Large intestine (tissue), 3 donors: ENCODE data around the gene DNAAF5. TPM values are rescaled to one million over a fixed set of nuclear protein-coding genes. Genes with fewer than 3 reads are reported as not detected.
"Not testable (repeated sequence)": the region's sequence is repeated elsewhere in the genome, so short reads cannot be mapped to it uniquely, and the experiment has no call there.

Experiments used
- DNase-seq, 2 donors: peaks; one replicate each; pipeline versions ENCODE4 v3.0.0 to v3.0.0-alpha.2; 2013
- H3K27ac ChIP-seq: one replicate; pipeline ENCODE4 v1.5.1; 2013; ENCODE audit warnings: low read length
- H3K27me3 ChIP-seq: 2 replicates; pipeline ENCODE4 v1.6.1; 2013; ENCODE audit warnings: low read length; ENCODE audit not compliant: control insufficient read depth, insufficient read depth
- H3K36me3 ChIP-seq: 2 replicates; pipeline ENCODE4 v1.6.1; 2013; ENCODE audit warnings: low read length; ENCODE audit not compliant: control insufficient read depth, insufficient read depth
- H3K4me1 ChIP-seq: one replicate; pipeline ENCODE4 v1.6.1; 2013; ENCODE audit warnings: low read length; ENCODE audit not compliant: control insufficient read depth, insufficient read depth
- H3K4me3 ChIP-seq: one replicate; pipeline ENCODE4 v1.5.1; 2013; ENCODE audit warnings: low read length
- H3K9me3 ChIP-seq: one replicate; pipeline ENCODE4 v1.6.1; 2013; ENCODE audit warnings: mild to moderate bottlenecking, low read depth, low read length, moderate library complexity; ENCODE audit not compliant: control insufficient read depth
- WGBS: methylation state at CpG from one replicate; pipeline ENCODE4 v1.1.5; 2013; ENCODE audit warnings: low lambda C conversion rate; ENCODE audit not compliant: insufficient coverage; 5-methylcytosine and 5-hydroxymethylcytosine counted together
- polyA plus RNA-seq: library from polyadenylated mRNA; unstranded; fragments of 120-200 nt; gene quantifications from one replicate; pipeline ENCODE4 v1.2.1, GENCODE V29; 2013

DNAAF5 gene
- polyA plus RNA-seq, 1 donor: 26.8 TPM

GRCh38 chr7:739455-739982 lies 13.0 kb downstream of the DNAAF5 start:
- Histone ChIP-seq H3K4me3 (no peak overlapping the region), H3K36me3 (peaks cover 51% of the 10 kb centered on the region), H3K27me3 (no peaks in the 10 kb centered on the region), H3K27ac (no peak overlapping the region), H3K9me3 (peaks cover 12% of the 10 kb centered on the region), H3K4me1 (no peaks in the 10 kb centered on the region)
- no CpG with 5 or more reads among the region's 31 CpGs for WGBS
- DNase-seq: no peak

- Histone ChIP-seq H3K4me1 (no peaks in the 10 kb centered on the region), H3K27ac (no peak overlapping the region), H3K27me3 (no peaks in the 10 kb centered on the region), H3K4me3 (no peak overlapping the region), H3K36me3 (peaks cover 50% of the 10 kb centered on the region), H3K9me3 (peaks cover 5% of the 10 kb centered on the region)
- 100% methylated on average over 2 of the region's 46 CpGs for WGBS
- DNase-seq: no peak
Observed at GRCh38 chr7:739983-740942, 13.8 kb downstream of the DNAAF5 start.

- Histone ChIP-seq H3K27me3 (no peaks in the 10 kb centered on the region), H3K9me3 (peaks cover 5% of the 10 kb centered on the region), H3K4me1 (no peaks in the 10 kb centered on the region), H3K27ac (no peak overlapping the region), H3K4me3 (no peak overlapping the region), H3K36me3 (peaks cover 55% of the 10 kb centered on the region)
- no peak for DNase-seq
- no CpG with 5 or more reads among the region's 17 CpGs for WGBS
Observed at GRCh38 chr7:741191-741671, 14.7 kb downstream of the DNAAF5 start.

- H3K27me3 ChIP-seq: no peaks in the 10 kb centered on the region
- 90% methylated on average over 8 of the region's 15 CpGs for WGBS
- H3K27ac ChIP-seq: no peak overlapping the region
- no peaks in the 10 kb centered on the region for H3K4me1 ChIP-seq
- H3K9me3 ChIP-seq: peaks cover 5% of the 10 kb centered on the region
- no peak for DNase-seq
- H3K36me3 ChIP-seq: peaks cover 56% of the 10 kb centered on the region
- H3K4me3 ChIP-seq: no peak overlapping the region
Observed at GRCh38 chr7:741850-742249, 15.4 kb downstream of the DNAAF5 start.

GRCh38 chr7:742791-743190 lies 16.3 kb downstream of the DNAAF5 start:
- Histone ChIP-seq H3K4me3 (no peak overlapping the region), H3K36me3 (peaks cover 56% of the 10 kb centered on the region), H3K27me3 (no peaks in the 10 kb centered on the region), H3K27ac (no peak overlapping the region), H3K9me3 (peaks cover 5% of the 10 kb centered on the region), H3K4me1 (no peaks in the 10 kb centered on the region)
- WGBS: no CpG with 5 or more reads among the region's 8 CpGs
- no peak for DNase-seq

GRCh38 chr7:743341-744127 lies 17.0 kb downstream of the DNAAF5 start:
- whole genome bisulfite sequencing: 100% methylated on average over 6 of the region's 14 CpGs
- not testable (repeated sequence) for H3K9me3 ChIP-seq, H3K27me3 ChIP-seq, H3K4me3 ChIP-seq, H3K27ac ChIP-seq, H3K4me1 ChIP-seq, DNase-seq
- peaks cover 56% of the 10 kb centered on the region for H3K36me3 ChIP-seq

GRCh38 chr7:744128-744520 lies 17.6 kb downstream of the DNAAF5 start:
- WGBS: no CpG with 5 or more reads among the region's 5 CpGs
- H3K36me3 ChIP-seq: peaks cover 54% of the 10 kb centered on the region
- H3K4me3 ChIP-seq, DNase-seq, H3K27ac ChIP-seq, H3K27me3 ChIP-seq, H3K4me1 ChIP-seq, H3K9me3 ChIP-seq: not testable (repeated sequence)

- no peak overlapping the region for H3K27ac ChIP-seq
- no CpG with 5 or more reads among the region's 20 CpGs for WGBS
- no peaks in the 10 kb centered on the region for H3K27me3 ChIP-seq
- peaks cover 49% of the 10 kb centered on the region for H3K36me3 ChIP-seq
- no peak for DNase-seq
- H3K9me3 ChIP-seq: peaks cover 5% of the 10 kb centered on the region
- no peak overlapping the region for H3K4me3 ChIP-seq
- H3K4me1 ChIP-seq: no peaks in the 10 kb centered on the region
Observed at GRCh38 chr7:744854-745430, 18.4 kb downstream of the DNAAF5 start.

GRCh38 chr7:745431-746154 lies 19.1 kb downstream of the DNAAF5 start:
- H3K27ac ChIP-seq: no peak overlapping the region
- no peaks in the 10 kb centered on the region for H3K4me1 ChIP-seq
- H3K36me3 ChIP-seq: peaks cover 46% of the 10 kb centered on the region
- WGBS: 100% methylated on average over 3 of the region's 23 CpGs
- no peaks in the 10 kb centered on the region for H3K27me3 ChIP-seq
- no peak overlapping the region for H3K4me3 ChIP-seq
- DNase-seq: no peak
- H3K9me3 ChIP-seq: peaks cover 2% of the 10 kb centered on the region
